OCI-LY1 (cell line): Measurements from ENCODE around the gene SPCS2.

ENCODE experiments used
- CTCF ChIP-seq: fragments of 200-600 bp; sonication (generic), shearing (Covaris generic); IDR thresholded peaks from 2 replicates; pipeline ENCODE4 v1.5.1; 2017; ENCODE audit warnings: mild to moderate bottlenecking, antibody characterized with exemption, low read length, moderate library complexity, mixed read lengths
- EZH2 ChIP-seq: fragments of 200-600 bp; sonication (generic), shearing (Covaris generic); IDR thresholded peaks from 2 replicates; pipeline ENCODE4 v1.8.0; 2017; ENCODE audit warnings: borderline replicate concordance, mixed run types, mild to moderate bottlenecking, antibody characterized with exemption, low read length, moderate library complexity, mixed read lengths

- TF ChIP-seq CTCF (no peak), EZH2 (no peak)
Observed at GRCh38 chr11:74970852-74971395, 21.9 kb downstream of the SPCS2 start.
